UCSD-AML1 (cell line): ENCODE results near the gene TNFRSF17.

Experiments used
- DNase-seq: peaks from one replicate; lab custom pipeline; 2025; ENCODE audit not compliant: unreplicated experiment; lab: John Stamatoyannopoulos, UW

Gene TNFRSF17

DNA sequence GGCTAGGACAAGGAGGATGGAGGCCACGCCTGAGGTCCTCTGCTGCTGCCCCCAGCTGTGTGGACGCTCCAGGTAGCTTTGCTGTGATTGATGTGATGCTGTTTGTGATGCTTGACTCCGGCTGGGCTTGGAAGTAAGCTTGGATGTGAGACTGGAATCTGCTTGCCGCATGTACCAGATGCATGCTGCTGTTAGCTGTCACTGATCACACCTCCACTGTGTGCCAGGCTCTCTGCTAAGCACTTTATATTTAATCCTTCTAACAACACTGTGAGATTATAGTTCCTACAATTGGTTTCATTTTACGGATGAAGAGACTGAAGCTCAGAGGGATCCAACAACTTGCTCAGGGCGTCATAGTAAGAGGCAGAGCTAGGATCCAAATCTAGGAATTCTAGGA, 35.0 kb downstream of the TNFRSF17 start:
- no peak for DNase-seq

DNA sequence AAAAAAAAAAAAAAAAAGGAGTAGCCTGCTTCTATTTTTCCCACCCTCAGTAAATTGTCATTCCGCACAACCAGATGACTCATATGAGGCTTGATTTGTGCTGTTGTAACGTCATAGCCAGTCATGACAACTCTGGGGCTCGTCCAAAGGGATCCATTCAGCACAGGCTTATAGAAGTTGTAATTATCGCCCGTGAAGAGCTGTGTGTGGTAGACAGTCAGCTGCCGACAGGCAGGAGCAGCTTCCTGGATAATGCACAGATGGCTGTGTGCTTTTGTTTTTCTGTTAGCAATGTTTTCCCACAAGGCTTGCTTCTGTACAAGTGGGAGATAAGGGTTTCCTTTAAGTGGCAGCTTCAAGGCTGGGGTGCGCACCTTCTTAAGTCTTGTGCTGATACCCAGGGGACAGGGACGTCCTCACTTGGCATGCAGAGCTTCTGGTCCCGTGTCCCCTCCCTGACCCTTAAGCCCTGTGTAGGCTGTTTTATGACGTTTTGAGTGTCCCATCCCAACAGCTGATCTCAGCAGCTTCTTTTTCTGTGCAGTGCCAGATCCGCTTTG, 37.5 kb downstream of the TNFRSF17 start:
- no peak for DNase-seq

DNA sequence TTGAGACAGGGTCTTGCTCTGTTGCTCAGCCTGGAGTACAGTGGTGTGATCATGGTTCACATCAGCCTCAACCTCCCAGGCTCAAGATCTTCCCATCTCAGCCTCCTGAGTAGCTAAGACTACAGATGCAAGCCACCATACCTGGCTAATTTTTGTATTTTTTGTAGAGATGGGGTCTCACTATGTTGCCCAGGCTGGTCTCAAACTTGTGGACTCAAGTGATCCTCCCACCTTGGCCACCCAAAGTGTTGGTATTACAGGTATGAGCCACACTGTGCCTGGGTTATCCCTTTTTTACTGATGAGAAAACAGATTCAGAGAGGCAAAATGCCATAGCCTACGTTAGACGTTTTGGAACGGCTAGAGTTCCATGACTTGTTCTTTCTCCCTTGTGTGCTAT, 41.6 kb downstream of the TNFRSF17 start:
- DNase-seq: no peak

DNA sequence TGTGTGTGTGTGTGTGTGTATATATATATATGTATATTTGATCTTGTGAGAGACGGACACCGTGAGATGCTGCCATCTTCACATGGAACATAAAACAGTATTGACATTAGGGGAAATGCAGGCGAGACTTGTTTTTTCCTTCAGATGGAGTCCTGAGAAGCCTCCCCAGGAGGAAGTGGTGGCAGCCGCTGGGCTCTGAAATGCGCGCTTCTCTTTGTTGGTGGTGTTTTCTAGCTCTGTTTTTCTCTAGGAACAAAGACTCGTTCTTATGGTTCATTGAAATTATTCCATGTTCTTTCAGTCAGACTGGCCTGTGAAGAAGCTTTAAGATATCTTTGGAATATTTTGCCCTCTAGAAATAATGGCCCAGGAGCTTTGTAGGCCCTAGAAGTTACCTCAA, 44.5 kb downstream of the TNFRSF17 start:
- DNase-seq: no peak

DNA sequence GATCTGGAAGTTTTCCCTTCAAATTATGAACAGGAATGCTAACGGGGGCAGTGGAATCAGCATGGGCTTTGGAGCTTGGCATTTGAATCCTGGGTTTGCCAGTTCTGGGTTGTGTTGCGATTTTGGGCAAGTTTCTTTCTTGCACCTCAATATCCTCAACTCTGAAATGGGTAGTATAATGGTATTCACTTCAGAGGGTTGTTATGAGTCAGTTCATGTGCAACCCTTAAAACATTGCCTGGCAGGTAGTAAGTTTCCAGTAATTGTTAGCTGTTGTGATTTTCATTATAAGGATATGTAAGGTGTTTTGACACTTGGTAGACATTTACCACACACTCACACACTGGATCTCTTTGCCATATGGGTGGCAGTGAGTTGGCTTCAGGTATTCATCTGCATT, 44.9 kb downstream of the TNFRSF17 start:
- DNase-seq: no peak

DNA sequence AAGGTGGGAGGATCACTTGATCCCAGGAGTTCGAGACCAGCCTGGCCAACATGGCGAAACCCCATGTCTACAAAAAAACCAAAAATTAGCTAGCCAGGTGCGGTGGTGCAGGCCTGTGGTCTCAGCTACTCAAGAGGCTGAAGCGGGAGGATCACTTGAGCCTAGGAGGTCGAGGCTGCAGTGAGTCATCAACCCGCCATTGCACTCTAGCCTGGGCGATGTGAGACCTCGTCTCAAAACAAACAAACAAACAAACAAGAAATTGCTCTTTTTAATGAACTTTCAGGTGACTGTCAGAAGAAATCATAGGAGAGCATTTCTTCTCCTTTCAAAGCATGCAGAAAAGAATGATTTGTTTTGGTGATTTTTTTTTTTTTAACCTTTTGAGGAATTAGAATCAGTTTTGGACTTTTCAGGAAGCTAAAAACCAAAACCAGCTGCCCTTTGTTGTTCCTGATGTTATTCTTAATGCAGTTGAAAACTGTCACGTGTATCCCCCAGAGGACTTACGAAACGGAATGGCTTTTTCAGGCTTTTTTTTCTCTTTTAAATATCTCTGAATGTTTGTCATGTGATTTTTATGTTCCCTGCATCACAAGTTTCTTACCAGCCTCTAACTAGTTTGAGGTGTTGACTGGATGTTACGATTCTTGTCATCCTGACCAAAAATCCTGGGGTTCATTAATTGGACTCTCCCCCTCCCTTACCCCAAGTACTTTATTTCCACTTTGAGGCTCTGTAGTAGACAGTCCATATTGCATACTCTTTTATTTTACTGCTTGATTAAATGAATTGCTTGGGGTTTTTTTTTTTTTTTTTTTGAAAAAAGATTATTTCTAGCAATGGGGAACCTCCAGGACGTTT, 45.6 kb downstream of the TNFRSF17 start:
- no peak for DNase-seq

DNA sequence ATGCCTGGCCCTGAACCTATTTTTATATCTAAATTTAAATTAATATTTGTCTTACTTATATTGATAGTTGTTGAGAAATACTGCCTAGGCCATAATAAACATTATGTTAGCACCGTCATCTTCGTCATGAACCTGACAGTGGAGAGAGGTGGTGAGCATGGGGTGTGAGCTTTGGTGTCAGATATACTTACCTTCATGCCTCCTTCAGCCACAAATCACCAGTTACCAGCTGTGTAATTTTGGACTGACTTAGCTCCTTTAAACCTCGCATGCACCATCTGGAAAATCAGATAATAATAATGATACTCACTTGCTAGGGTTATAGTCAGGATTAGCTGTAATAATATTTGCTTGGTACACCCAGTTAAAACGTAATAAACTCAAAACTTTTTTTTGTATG, 46.6 kb downstream of the TNFRSF17 start:
- no peak for DNase-seq

DNA sequence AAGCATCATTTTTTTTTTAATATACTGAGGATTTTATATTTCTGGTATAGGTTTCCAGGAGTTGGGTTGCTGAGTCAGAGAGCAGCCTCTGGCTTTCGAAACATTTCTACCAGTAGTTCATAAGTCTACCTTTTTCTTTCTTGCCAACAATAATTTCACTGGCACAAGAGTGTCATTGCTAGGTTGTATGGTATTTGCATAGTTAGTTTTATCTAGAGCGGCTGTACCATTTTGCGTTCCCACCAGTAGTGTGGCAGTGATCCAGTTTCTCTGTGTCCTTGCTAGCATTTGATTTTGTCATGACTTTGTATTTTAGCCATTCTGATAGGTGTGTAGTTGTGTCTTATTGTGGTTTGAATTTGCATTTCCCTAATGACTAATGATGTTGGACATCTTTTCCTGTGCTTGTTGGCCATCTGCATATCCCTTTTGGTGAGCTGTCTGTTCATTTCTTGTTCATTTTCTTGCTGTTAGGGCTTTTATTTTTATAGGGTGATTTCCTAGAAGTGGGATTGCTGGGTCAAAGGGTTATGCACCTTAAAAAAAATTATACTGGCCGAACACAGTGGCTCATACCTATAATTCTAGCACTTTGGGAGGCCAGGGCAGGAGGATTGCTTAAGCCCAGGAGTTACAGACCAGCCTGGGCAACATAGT, 51.4 kb downstream of the TNFRSF17 start:
- no peak for DNase-seq

DNA sequence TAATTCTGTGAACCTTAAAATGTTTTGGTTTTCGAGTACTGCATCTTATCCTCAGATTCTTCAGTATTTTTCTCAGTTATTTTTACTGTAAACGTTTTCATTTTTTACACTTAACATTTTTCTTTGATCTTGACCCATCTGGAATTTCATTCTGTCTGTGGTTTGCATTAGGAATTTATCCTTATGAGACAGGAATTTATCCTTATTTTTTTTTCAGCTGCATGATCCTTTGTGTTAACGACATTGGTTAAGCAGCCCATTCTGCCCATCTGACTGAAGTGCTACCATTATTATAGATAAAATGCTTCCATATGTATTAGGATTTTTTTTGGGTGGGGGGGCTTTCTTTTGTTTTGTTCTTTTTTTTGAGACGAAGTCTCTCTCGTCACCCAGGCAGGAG, 52.5 kb downstream of the TNFRSF17 start:
- DNase-seq: no peak
